ENCODE data around the gene RELB. TPM values are rescaled to one million over a fixed set of nuclear protein-coding genes. Genes with fewer than 3 reads are reported as not detected.
"Not testable (repeated sequence)": the region's sequence is repeated elsewhere in the genome, so short reads cannot be mapped to it uniquely, and the experiment has no call there.

The RELB gene
- total RNA-seq, 4 donors from 2014 or later = 4.8 to 11.8 (median 7.6) TPM

GRCh38 chr19:44968118-44968517 is 33.1 kb upstream of the RELB start:
- Histone ChIP-seq H3K27ac (no peak overlapping the region), H3K4me3 (no peak overlapping the region), H3K36me3 (peaks cover 8 to 88% (median 12%) of the 10 kb centered on the region in 3 donors), H3K27me3 (no peaks in the 10 kb centered on the region), H3K4me1 (no peaks in the 10 kb centered on the region), H3K9me3 (no peaks in the 10 kb centered on the region)
- 90 to 95% methylated on average over 5 of the region's 5 CpGs for WGBS, 2 donors
- no peak for DNase-seq
- TF ChIP-seq CTCF (IDR thresholded peaks at IDR 0.05) (no peak), POLR2A (IDR thresholded peaks at IDR 0.05) (no peak)
- intact Hi-C loops (cut with DNase I) = no loop called here

- DNase-seq = no peak
- Histone ChIP-seq H3K36me3 (peaks cover 8 to 88% (median 12%) of the 10 kb centered on the region in 3 donors), H3K4me1 (no peaks in the 10 kb centered on the region), H3K9me3 (no peaks in the 10 kb centered on the region), H3K27me3 (no peaks in the 10 kb centered on the region), H3K4me3 (no peak overlapping the region), H3K27ac (no peak overlapping the region)
- TF ChIP-seq POLR2A (IDR thresholded peaks at IDR 0.05) (no peak), CTCF (IDR thresholded peaks at IDR 0.05) (no peak)
- intact Hi-C loops (cut with DNase I) = no loop called here
- WGBS, 2 donors = 75 to 92% methylated on average over 3 to 4 of the region's 4 CpGs
These were observed 32.6 kb upstream of the RELB start for GRCh38 chr19:44968670-44969069.

GRCh38 chr19:44969437-44969836 is 31.8 kb upstream of the RELB start:
- TF ChIP-seq POLR2A (IDR thresholded peaks at IDR 0.05) (no peak), CTCF (IDR thresholded peaks at IDR 0.05) (no peak)
- intact Hi-C loops (cut with DNase I) = no loop called here

GRCh38 chr19:44971451-44971850 is 29.8 kb upstream of the RELB start:
- H3K27me3 ChIP-seq; H3K4me3 ChIP-seq; H3K4me1 ChIP-seq; H3K27ac ChIP-seq; H3K9me3 ChIP-seq; DNase-seq; intact Hi-C loops (cut with DNase I): not testable (repeated sequence)
- peaks cover 15 to 88% (median 40%) of the 10 kb centered on the region in 3 donors for H3K36me3 ChIP-seq
- WGBS, 2 donors = 84 to 86% methylated on average over 5 to 6 of the region's 6 CpGs

More at GRCh38 chr19:44969437-44969836, 31.8 kb upstream of the RELB start:
- WGBS, 2 donors = 98 to 100% methylated on average over 1 to 5 of the region's 5 CpGs
- no peak for DNase-seq
- no peak overlapping the region for H3K4me3 ChIP-seq
- no peaks in the 10 kb centered on the region for H3K27me3 ChIP-seq
- H3K4me1 ChIP-seq = no peaks in the 10 kb centered on the region
- peaks cover 7 to 88% (median 19%) of the 10 kb centered on the region in 3 donors for H3K36me3 ChIP-seq
- H3K9me3 ChIP-seq = no peaks in the 10 kb centered on the region
- no peak overlapping the region for H3K27ac ChIP-seq

GRCh38 chr19:44972802-44973201 is 28.5 kb upstream of the RELB start:
- no peak for TF ChIP-seq POLR2A (IDR thresholded peaks at IDR 0.05)
- no peak for TF ChIP-seq CTCF (IDR thresholded peaks at IDR 0.05)
- H3K4me3 ChIP-seq = no peak overlapping the region
- no peaks in the 10 kb centered on the region for H3K9me3 ChIP-seq
- H3K27me3 ChIP-seq = no peaks in the 10 kb centered on the region
- WGBS, 2 donors = 87% methylated on average over 3 of the region's 13 CpGs; no CpG with 5 or more reads in 1 of the 2 donors
- H3K36me3 ChIP-seq = peaks cover 25 to 88% (median 45%) of the 10 kb centered on the region in 3 donors
- no peak for DNase-seq
- intact Hi-C loops (cut with DNase I) = no loop called here
- no peak overlapping the region for H3K27ac ChIP-seq
- no peaks in the 10 kb centered on the region for H3K4me1 ChIP-seq
